HEK293T (cell line): ENCODE results near the gene ANKRD12.

ENCODE experiments used
- CTCF ChIA-PET: fragments of 350-600 bp; formaldehyde crosslinking; extraction: SDS; loops from one replicate; lab custom pipeline; 2021; ENCODE audit warnings: antibody characterized with exemption, inconsistent platforms; lab: Yijun Ruan, JAX
- POLR2A ChIA-PET: fragments of 350-600 bp; formaldehyde crosslinking; extraction: SDS; loops from one replicate; lab custom pipeline; 2020; ENCODE audit warnings: antibody characterized with exemption, inconsistent platforms; lab: Yijun Ruan, JAX
- DNase-seq: peaks from one replicate; pipeline ENCODE4 v3.0.0; 2012; ENCODE audit warnings: mixed read lengths; ENCODE audit errors: extremely low spot score
- ARNT ChIP-seq: fragments of 450-650 bp; IDR thresholded peaks from 2 replicates; pipeline ENCODE4 v1.6.1; 2017; ENCODE audit warnings: mild to moderate bottlenecking
- BHLHE40 ChIP-seq: fragments of 450-650 bp; IDR thresholded peaks from 2 replicates; pipeline ENCODE4 v1.6.1; 2016; ENCODE audit warnings: mild to moderate bottlenecking, moderate library complexity, borderline replicate concordance
- CTBP1 ChIP-seq: fragments of 450-650 bp; IDR thresholded peaks from 2 replicates; pipeline ENCODE4 v1.6.1; 2016; ENCODE audit warnings: borderline replicate concordance
- ELF4 ChIP-seq: fragments of 450-650 bp; IDR thresholded peaks from 2 replicates; pipeline ENCODE4 v1.6.1; 2017; ENCODE audit warnings: antibody characterized with exemption
- FOXA1 ChIP-seq: fragments of 450-650 bp; IDR thresholded peaks from 2 replicates; pipeline ENCODE4 v1.6.1; 2016; ENCODE audit warnings: mild to moderate bottlenecking
- FOXK2 ChIP-seq: fragments of 450-650 bp; IDR thresholded peaks from 2 replicates; pipeline ENCODE4 v1.6.1; 2016; ENCODE audit warnings: mild to moderate bottlenecking
- FOXM1 ChIP-seq: fragments of 450-650 bp; IDR thresholded peaks from 2 replicates; pipeline ENCODE4 v1.6.1; 2017; ENCODE audit warnings: mild to moderate bottlenecking, borderline replicate concordance
- HDGF ChIP-seq: fragments of 450-650 bp; IDR thresholded peaks from 2 replicates; pipeline ENCODE4 v1.6.1; 2017; ENCODE audit warnings: antibody characterized with exemption, borderline replicate concordance
- L3MBTL2 ChIP-seq: fragments of 450-650 bp; conservative IDR thresholded peaks from 2 replicates; pipeline ENCODE4 v1.6.1; 2016; ENCODE audit warnings: mild to moderate bottlenecking
- LEF1 ChIP-seq: fragments of 450-650 bp; IDR thresholded peaks from 2 replicates; pipeline ENCODE4 v1.6.1; 2017; ENCODE audit warnings: mild to moderate bottlenecking, borderline replicate concordance
- NFRKB ChIP-seq: fragments of 450-650 bp; IDR thresholded peaks from 2 replicates; pipeline ENCODE4 v1.6.1; 2016; ENCODE audit warnings: mild to moderate bottlenecking, moderate library complexity
- PKNOX1 ChIP-seq: fragments of 450-650 bp; IDR thresholded peaks from 2 replicates; pipeline ENCODE4 v1.6.1; 2016
- SP1 ChIP-seq: fragments of 450-650 bp; IDR thresholded peaks from 2 replicates; pipeline ENCODE4 v1.6.1; 2017
- SUZ12 ChIP-seq: fragments of 450-650 bp; IDR thresholded peaks from 2 replicates; pipeline ENCODE4 v1.6.1; 2016; ENCODE audit warnings: mild to moderate bottlenecking
- TARDBP ChIP-seq: fragments of 450-650 bp; IDR thresholded peaks from 2 replicates; pipeline ENCODE4 v1.6.1; 2016
- ZNF384 ChIP-seq: fragments of 450-650 bp; IDR thresholded peaks from 2 replicates; pipeline ENCODE4 v1.6.1; 2016

The ANKRD12 gene

GRCh38 chr18:9333441-9334328 lies 197.1 kb downstream of the ANKRD12 start:
- POLR2A ChIA-PET = interaction anchor here (1.3 to 1.4 kb wide), 3 partner anchors 13 to 180 kb away, joined by 3 to 4 read pairs (median 3); no protein-coding TSS in a partner anchor
- DNase-seq = peak; percentile 18
- CTCF ChIA-PET = interaction anchor here (0.6 to 0.7 kb wide), 2 partner anchors 86 to 197 kb away, joined by 3 to 4 read pairs; partner anchors contain the start of gene ANKRD12
- TF ChIP-seq FOXK2 (no peak), HDGF (no peak), ARNT (no peak), BHLHE40 (no peak), TARDBP (no peak), SUZ12 (no peak), PKNOX1 (no peak), CTBP1 (no peak), ZNF384 (peak; percentile 47; the same call in 1 of the 2 replicates), L3MBTL2 (peak; percentile 83), NFRKB (no peak), ELF4 (no peak), FOXM1 (no peak), LEF1 (no peak), SP1 (no peak)

GRCh38 chr18:9334329-9334972 lies 197.9 kb downstream of the ANKRD12 start, which contains the start of gene TWSG1:
TWSG1 (plus strand) TSS chr18:9334773; CDS start chr18:9337230, 2,457 bp downstream.
- TF ChIP-seq LEF1 = no peak
- peak; percentile 53; the same call in 1 of the 2 replicates for TF ChIP-seq L3MBTL2
- DNase-seq = peak; percentile 92
- ChIA-PET CTCF (interaction anchor here (0.6 kb wide), 1 partner anchor 87 kb away, joined by 3 read pairs; no protein-coding TSS in a partner anchor), POLR2A (interaction anchor here (1.1 to 1.4 kb wide), 4 partner anchors 14 to 197 kb away, joined by 3 to 4 read pairs (median 3); no protein-coding TSS in a partner anchor)

GRCh38 chr18:9334973-9335696 lies 198.6 kb downstream of the ANKRD12 start:
- POLR2A ChIA-PET = interaction anchor here (1.1 to 1.3 kb wide), 3 partner anchors 14 to 198 kb away, joined by 3 to 4 read pairs (median 3); no protein-coding TSS in a partner anchor
- CTCF ChIA-PET = no interaction called here
- DNase-seq = no peak
- TF ChIP-seq NFRKB = no peak
- TF ChIP-seq HDGF = no peak
- TF ChIP-seq PKNOX1 = no peak
- no peak for TF ChIP-seq SUZ12
- TF ChIP-seq ELF4 = no peak
- no peak for TF ChIP-seq SP1
- TF ChIP-seq FOXK2 = no peak
- TF ChIP-seq CTBP1 = no peak
- TF ChIP-seq LEF1 = no peak
- no peak for TF ChIP-seq FOXM1
- TF ChIP-seq FOXA1 = no peak
- no peak for TF ChIP-seq ARNT
- no peak for TF ChIP-seq TARDBP
- no peak for TF ChIP-seq ZNF384
- TF ChIP-seq L3MBTL2 = no peak
- no peak for TF ChIP-seq BHLHE40
